Activated T-helper 2 cell treated with anti-CD3 and anti-CD28 coated beads, Interferon-gamma antibody, Interleukin-2, Interleukin-4, amounts not matched to agents 10 μg/mL and 5 μg/mL and 100 μg/mL, durations not matched to agents 14 hours and 24 hours and 36 hours (primary cell): ENCODE measurements around the gene WARS2. TPM values are rescaled to one million over a fixed set of nuclear protein-coding genes. Genes with fewer than 3 reads are reported as not detected.

Experiments
- DNase-seq: peaks from one replicate; pipeline ENCODE4 v3.0.0; 2021; ENCODE audit warnings: low spot score
- H3K27ac Mint-ChIP-seq: one replicate; pipeline ENCODE4 v1.8.0; 2021; ENCODE audit warnings: mixed read lengths
- H3K27me3 Mint-ChIP-seq: one replicate; pipeline ENCODE4 v1.8.0; 2021; ENCODE audit warnings: low read depth, mixed read lengths
- H3K36me3 Mint-ChIP-seq: one replicate; pipeline ENCODE4 v1.8.0; 2021; ENCODE audit warnings: low read depth, mixed read lengths
- H3K4me1 Mint-ChIP-seq: one replicate; pipeline ENCODE4 v1.8.0; 2021; ENCODE audit warnings: low read depth, mixed read lengths
- H3K4me3 Mint-ChIP-seq: one replicate; pipeline ENCODE4 v1.8.0; 2021; ENCODE audit warnings: low read depth, mild to moderate bottlenecking, moderate library complexity, mixed read lengths
- H3K9me3 Mint-ChIP-seq: one replicate; pipeline ENCODE4 v1.8.0; 2021; ENCODE audit warnings: mixed read lengths
- intact Hi-C: fragments of 100-400 bp; cut with micrococcal nuclease; formaldehyde crosslinking; loops from one replicate; pipeline ENCODE4 v1.15.1; 2023
- total RNA-seq: library from RNA; stranded (reverse); gene quantifications from 2 replicates; pipeline ENCODE4 v1.2.3, GENCODE V29; 2022

Gene WARS2
- total RNA-seq, 1 donor from 2014 or later, result 20.1 TPM

- no peak overlapping the region for H3K4me3 Mint-ChIP-seq
- peaks cover 75% of the 10 kb centered on the region for H3K27me3 Mint-ChIP-seq
- no peak for DNase-seq
- no peaks in the 10 kb centered on the region for H3K9me3 Mint-ChIP-seq
- H3K36me3 Mint-ChIP-seq, result peaks cover 2% of the 10 kb centered on the region
- peaks cover 5% of the 10 kb centered on the region for H3K4me1 Mint-ChIP-seq
- intact Hi-C loops, result no loop called here
- no peak overlapping the region for H3K27ac Mint-ChIP-seq
These were observed 133.1 kb downstream of the WARS2 start for GRCh38 chr1:119007339-119007669.

- peaks cover 76% of the 10 kb centered on the region for H3K27me3 Mint-ChIP-seq
- intact Hi-C loops, result no loop called here
- H3K36me3 Mint-ChIP-seq, result peaks cover 2% of the 10 kb centered on the region
- H3K9me3 Mint-ChIP-seq, result no peaks in the 10 kb centered on the region
- no peak overlapping the region for H3K4me3 Mint-ChIP-seq
- no peak overlapping the region for H3K27ac Mint-ChIP-seq
- DNase-seq, result no peak
- peaks cover 10% of the 10 kb centered on the region for H3K4me1 Mint-ChIP-seq
These were observed 133.8 kb downstream of the WARS2 start for GRCh38 chr1:119006406-119007279.

- Mint-ChIP-seq H3K4me1 (peaks cover 11% of the 10 kb centered on the region), H3K36me3 (peaks cover 2% of the 10 kb centered on the region), H3K4me3 (no peak overlapping the region), H3K27ac (no peak overlapping the region), H3K27me3 (peaks cover 77% of the 10 kb centered on the region), H3K9me3 (no peaks in the 10 kb centered on the region)
- intact Hi-C loops, result no loop called here
- DNase-seq, result no peak
These were observed 134.6 kb downstream of the WARS2 start for GRCh38 chr1:119005724-119006405.

GRCh38 chr1:119004781-119005180 lies 135.7 kb downstream of the WARS2 start:
- H3K9me3 Mint-ChIP-seq, result no peaks in the 10 kb centered on the region
- H3K27me3 Mint-ChIP-seq, result peaks cover 77% of the 10 kb centered on the region
- peaks cover 2% of the 10 kb centered on the region for H3K36me3 Mint-ChIP-seq

GRCh38 chr1:119004129-119004527 lies 136.3 kb downstream of the WARS2 start:
- Mint-ChIP-seq H3K9me3 (no peaks in the 10 kb centered on the region), H3K36me3 (peaks cover 2% of the 10 kb centered on the region), H3K27me3 (peaks cover 77% of the 10 kb centered on the region), H3K27ac (no peak overlapping the region), H3K4me1 (peaks cover 14% of the 10 kb centered on the region), H3K4me3 (no peak overlapping the region)
- intact Hi-C loops, result no loop called here
- no peak for DNase-seq

More at GRCh38 chr1:119004781-119005180, 135.7 kb downstream of the WARS2 start:
- no peak for DNase-seq
- Mint-ChIP-seq H3K4me1 (peaks cover 12% of the 10 kb centered on the region), H3K4me3 (no peak overlapping the region), H3K27ac (no peak overlapping the region)
- intact Hi-C loops, result no loop called here

GRCh38 chr1:119003413-119004128 lies 136.9 kb downstream of the WARS2 start:
- no peak for DNase-seq
- intact Hi-C loops, result loop anchor here (2.0 kb wide), 1 partner anchor 15 kb away; the partner anchor contains the start of gene TBX15

GRCh38 chr1:119002028-119002686 lies 138.3 kb downstream of the WARS2 start:
- H3K36me3 Mint-ChIP-seq, result no peaks in the 10 kb centered on the region
- peaks cover 10% of the 10 kb centered on the region for H3K4me1 Mint-ChIP-seq
- intact Hi-C loops, result loop anchor here (2.0 kb wide), 1 partner anchor 13 kb away; the partner anchor contains the start of gene TBX15
- H3K9me3 Mint-ChIP-seq, result no peaks in the 10 kb centered on the region
- H3K27me3 Mint-ChIP-seq, result peaks cover 80% of the 10 kb centered on the region
- no peak overlapping the region for H3K27ac Mint-ChIP-seq
- H3K4me3 Mint-ChIP-seq, result peak overlapping the region; percentile 40
- DNase-seq, result no peak

More at GRCh38 chr1:119003413-119004128, 136.9 kb downstream of the WARS2 start:
- H3K27me3 Mint-ChIP-seq, result peaks cover 76% of the 10 kb centered on the region
- peaks cover 2% of the 10 kb centered on the region for H3K36me3 Mint-ChIP-seq
- H3K9me3 Mint-ChIP-seq, result no peaks in the 10 kb centered on the region
- H3K4me1 Mint-ChIP-seq, result peaks cover 12% of the 10 kb centered on the region
- H3K4me3 Mint-ChIP-seq, result no peak overlapping the region
- H3K27ac Mint-ChIP-seq, result no peak overlapping the region

GRCh38 chr1:119001181-119002027 lies 139.0 kb downstream of the WARS2 start:
- no peak for DNase-seq

GRCh38 chr1:119000371-119001180 lies 139.9 kb downstream of the WARS2 start:
- Mint-ChIP-seq H3K27ac (no peak overlapping the region), H3K4me3 (no peak overlapping the region), H3K27me3 (peaks cover 83% of the 10 kb centered on the region), H3K4me1 (peaks cover 12% of the 10 kb centered on the region), H3K9me3 (no peaks in the 10 kb centered on the region), H3K36me3 (no peaks in the 10 kb centered on the region)
- no peak for DNase-seq
- intact Hi-C loops, result no loop called here

More at GRCh38 chr1:119001181-119002027, 139.0 kb downstream of the WARS2 start:
- Mint-ChIP-seq H3K36me3 (no peaks in the 10 kb centered on the region), H3K4me1 (peaks cover 10% of the 10 kb centered on the region), H3K27ac (no peak overlapping the region), H3K27me3 (peaks cover 83% of the 10 kb centered on the region), H3K4me3 (peak overlapping the region; percentile 40), H3K9me3 (no peaks in the 10 kb centered on the region)
- intact Hi-C loops, result loop anchor here (2.0 kb wide), 1 partner anchor 13 kb away; the partner anchor contains the start of gene TBX15

- Mint-ChIP-seq H3K4me3 (no peak overlapping the region), H3K9me3 (no peaks in the 10 kb centered on the region), H3K36me3 (no peaks in the 10 kb centered on the region), H3K27me3 (peaks cover 85% of the 10 kb centered on the region), H3K27ac (no peak overlapping the region), H3K4me1 (peaks cover 12% of the 10 kb centered on the region)
- intact Hi-C loops, result no loop called here
- no peak for DNase-seq
These were observed 140.9 kb downstream of the WARS2 start for GRCh38 chr1:118999348-119000071.
